ENCODE data around the gene KCNQ1. TPM values are rescaled to one million over a fixed set of nuclear protein-coding genes. Genes with fewer than 3 reads are reported as not detected.

The KCNQ1 gene
- polyA plus RNA-seq, 1 donor from 2014 or later = not detected

DNA sequence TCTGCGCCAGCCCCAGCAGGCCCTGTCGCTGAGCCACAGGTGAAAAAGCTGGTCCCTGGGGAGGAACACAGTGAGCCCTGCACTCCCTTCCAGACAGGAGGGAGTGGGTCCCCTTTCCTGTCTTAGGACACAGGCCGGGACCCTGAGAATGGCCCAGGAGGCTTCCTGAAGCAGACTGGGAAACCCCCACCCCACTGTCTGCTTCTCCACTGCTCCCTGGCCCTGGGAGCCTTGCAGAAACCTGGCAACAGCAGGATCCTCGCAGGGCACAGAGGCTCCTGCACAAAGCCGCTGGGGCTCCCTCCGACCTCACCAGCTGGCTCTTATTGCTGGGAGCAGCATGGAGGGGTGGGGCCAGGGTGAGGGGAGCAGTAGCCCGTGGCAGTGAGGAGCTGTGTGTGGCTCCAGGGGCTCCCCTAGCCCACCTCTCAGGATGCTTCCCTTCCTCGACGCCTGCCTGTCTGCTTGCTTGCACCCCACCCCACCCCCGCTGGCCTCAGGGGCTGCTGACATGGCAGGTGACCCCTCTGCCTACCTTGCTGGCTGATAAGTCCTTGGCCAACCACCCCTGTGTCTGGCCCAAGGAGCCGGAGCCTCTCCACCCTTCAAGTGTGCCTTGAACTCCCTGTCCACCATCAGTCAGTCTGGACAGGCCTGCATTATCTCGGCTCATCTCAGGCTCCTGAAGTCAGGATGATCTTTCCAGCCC is 327.1 kb downstream of the KCNQ1 start:
- Histone ChIP-seq H3K79me2 (replicated peaks; ENCODE audit: insufficient read depth, low read length) (no peaks in the 10 kb centered on the region), H3K27me3 (ENCODE audit: insufficient read depth, low read depth, low read length) (no peaks in the 10 kb centered on the region), H3K27ac (ENCODE audit: low read length) (no peak overlapping the region), H2AFZ (ENCODE audit: low read depth, low read length) (no peak overlapping the region), H3K9me3 (ENCODE audit: low read length) (no peaks in the 10 kb centered on the region), H3K4me3 (ENCODE audit: low read length) (no peak overlapping the region), H3K36me3 (ENCODE audit: insufficient read depth, low read length) (no peaks in the 10 kb centered on the region), H4K20me1 (ENCODE audit: insufficient read depth) (no peaks in the 10 kb centered on the region), H3K9me2 (ENCODE audit: insufficient read depth, low read length) (no peaks in the 10 kb centered on the region), H3K9ac (ENCODE audit: low read length) (no peak overlapping the region), H3F3A (ENCODE audit: insufficient read depth, low read length, poor library complexity, severe bottlenecking) (no peaks in the 10 kb centered on the region), H3K4me2 (ENCODE audit: low read length) (no peak overlapping the region)
- TF ChIP-seq POLR2AphosphoS5 (IDR thresholded peaks at IDR 0.05) = no peak
- TF ChIP-seq TAF1 (IDR thresholded peaks at IDR 0.05; ENCODE audit: low read depth) = no peak
- TF ChIP-seq, protein P1, sequence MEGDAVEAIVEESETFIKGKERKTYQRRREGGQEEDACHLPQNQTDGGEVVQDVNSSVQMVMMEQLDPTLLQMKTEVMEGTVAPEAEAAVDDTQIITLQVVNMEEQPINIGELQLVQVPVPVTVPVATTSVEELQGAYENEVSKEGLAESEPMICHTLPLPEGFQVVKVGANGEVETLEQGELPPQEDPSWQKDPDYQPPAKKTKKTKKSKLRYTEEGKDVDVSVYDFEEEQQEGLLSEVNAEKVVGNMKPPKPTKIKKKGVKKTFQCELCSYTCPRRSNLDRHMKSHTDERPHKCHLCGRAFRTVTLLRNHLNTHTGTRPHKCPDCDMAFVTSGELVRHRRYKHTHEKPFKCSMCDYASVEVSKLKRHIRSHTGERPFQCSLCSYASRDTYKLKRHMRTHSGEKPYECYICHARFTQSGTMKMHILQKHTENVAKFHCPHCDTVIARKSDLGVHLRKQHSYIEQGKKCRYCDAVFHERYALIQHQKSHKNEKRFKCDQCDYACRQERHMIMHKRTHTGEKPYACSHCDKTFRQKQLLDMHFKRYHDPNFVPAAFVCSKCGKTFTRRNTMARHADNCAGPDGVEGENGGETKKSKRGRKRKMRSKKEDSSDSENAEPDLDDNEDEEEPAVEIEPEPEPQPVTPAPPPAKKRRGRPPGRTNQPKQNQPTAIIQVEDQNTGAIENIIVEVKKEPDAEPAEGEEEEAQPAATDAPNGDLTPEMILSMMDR (IDR thresholded peaks at IDR 0.05; ENCODE audit: poor library complexity, severe bottlenecking) = no peak
- no peak for TF ChIP-seq MXI1 (conservative IDR thresholded peaks at IDR 0.05; ENCODE audit: poor library complexity, severe bottlenecking)
- no peak for TF ChIP-seq SMC3 (conservative IDR thresholded peaks at IDR 0.05; ENCODE audit: poor library complexity)
- TF ChIP-seq, protein P2, sequence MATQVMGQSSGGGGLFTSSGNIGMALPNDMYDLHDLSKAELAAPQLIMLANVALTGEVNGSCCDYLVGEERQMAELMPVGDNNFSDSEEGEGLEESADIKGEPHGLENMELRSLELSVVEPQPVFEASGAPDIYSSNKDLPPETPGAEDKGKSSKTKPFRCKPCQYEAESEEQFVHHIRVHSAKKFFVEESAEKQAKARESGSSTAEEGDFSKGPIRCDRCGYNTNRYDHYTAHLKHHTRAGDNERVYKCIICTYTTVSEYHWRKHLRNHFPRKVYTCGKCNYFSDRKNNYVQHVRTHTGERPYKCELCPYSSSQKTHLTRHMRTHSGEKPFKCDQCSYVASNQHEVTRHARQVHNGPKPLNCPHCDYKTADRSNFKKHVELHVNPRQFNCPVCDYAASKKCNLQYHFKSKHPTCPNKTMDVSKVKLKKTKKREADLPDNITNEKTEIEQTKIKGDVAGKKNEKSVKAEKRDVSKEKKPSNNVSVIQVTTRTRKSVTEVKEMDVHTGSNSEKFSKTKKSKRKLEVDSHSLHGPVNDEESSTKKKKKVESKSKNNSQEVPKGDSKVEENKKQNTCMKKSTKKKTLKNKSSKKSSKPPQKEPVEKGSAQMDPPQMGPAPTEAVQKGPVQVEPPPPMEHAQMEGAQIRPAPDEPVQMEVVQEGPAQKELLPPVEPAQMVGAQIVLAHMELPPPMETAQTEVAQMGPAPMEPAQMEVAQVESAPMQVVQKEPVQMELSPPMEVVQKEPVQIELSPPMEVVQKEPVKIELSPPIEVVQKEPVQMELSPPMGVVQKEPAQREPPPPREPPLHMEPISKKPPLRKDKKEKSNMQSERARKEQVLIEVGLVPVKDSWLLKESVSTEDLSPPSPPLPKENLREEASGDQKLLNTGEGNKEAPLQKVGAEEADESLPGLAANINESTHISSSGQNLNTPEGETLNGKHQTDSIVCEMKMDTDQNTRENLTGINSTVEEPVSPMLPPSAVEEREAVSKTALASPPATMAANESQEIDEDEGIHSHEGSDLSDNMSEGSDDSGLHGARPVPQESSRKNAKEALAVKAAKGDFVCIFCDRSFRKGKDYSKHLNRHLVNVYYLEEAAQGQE (IDR thresholded peaks at IDR 0.05; ENCODE audit: borderline replicate concordance) = no peak
- no peak for TF ChIP-seq RAD21 (conservative IDR thresholded peaks at IDR 0.05)
- no peak for TF ChIP-seq EP300 (conservative IDR thresholded peaks at IDR 0.05; ENCODE audit: poor library complexity, severe bottlenecking)
- TF ChIP-seq EZH2 (IDR thresholded peaks at IDR 0.05; ENCODE audit: borderline replicate concordance, insufficient read depth, low read length, poor library complexity, severe bottlenecking) = no peak

DNA sequence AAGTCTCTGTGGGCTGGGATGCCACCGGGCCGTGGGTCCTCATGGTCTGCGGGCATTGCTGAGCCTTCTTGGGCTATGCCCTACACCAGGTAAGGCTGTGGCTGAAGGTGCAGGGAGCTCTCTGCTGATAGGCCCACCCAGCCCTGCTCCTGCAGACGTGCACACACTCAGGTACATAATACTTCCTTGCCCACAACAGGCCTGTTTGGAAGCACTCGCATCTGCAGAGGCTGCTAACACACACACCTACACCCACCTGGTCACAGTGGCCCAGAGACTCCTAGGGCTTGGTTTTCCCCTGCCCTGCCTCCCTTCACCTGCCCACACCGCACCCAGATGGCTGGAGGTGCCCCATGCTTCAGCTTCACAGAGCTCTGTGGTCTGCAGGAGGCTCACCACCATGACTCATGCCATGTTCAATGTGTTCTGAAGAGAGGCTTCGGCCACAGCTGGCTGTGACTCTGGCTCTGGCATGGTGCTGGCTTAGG is 327.8 kb downstream of the KCNQ1 start:
- no peak overlapping the region for H3K4me3 ChIP-seq (ENCODE audit: low read length)
- no peaks in the 10 kb centered on the region for H3K27me3 ChIP-seq (ENCODE audit: insufficient read depth, low read depth, low read length)
- H3K9ac ChIP-seq (ENCODE audit: low read length) = no peak overlapping the region
- no peaks in the 10 kb centered on the region for H3K79me2 ChIP-seq (replicated peaks; ENCODE audit: insufficient read depth, low read length)
- H2AFZ ChIP-seq (ENCODE audit: low read depth, low read length) = no peak overlapping the region
- H4K20me1 ChIP-seq (ENCODE audit: insufficient read depth) = no peaks in the 10 kb centered on the region
- H3K27ac ChIP-seq (ENCODE audit: low read length) = no peak overlapping the region
- H3K4me2 ChIP-seq (ENCODE audit: low read length) = no peak overlapping the region
- TF ChIP-seq RAD21 (conservative IDR thresholded peaks at IDR 0.05) (no peak), EP300 (conservative IDR thresholded peaks at IDR 0.05; ENCODE audit: poor library complexity, severe bottlenecking) (no peak), MXI1 (conservative IDR thresholded peaks at IDR 0.05; ENCODE audit: poor library complexity, severe bottlenecking) (no peak), EZH2 (IDR thresholded peaks at IDR 0.05; ENCODE audit: borderline replicate concordance, insufficient read depth, low read length, poor library complexity, severe bottlenecking) (no peak), POLR2AphosphoS5 (IDR thresholded peaks at IDR 0.05) (no peak), SMC3 (conservative IDR thresholded peaks at IDR 0.05; ENCODE audit: poor library complexity) (no peak), TAF1 (IDR thresholded peaks at IDR 0.05; ENCODE audit: low read depth) (no peak)
- TF ChIP-seq, protein P2 (IDR thresholded peaks at IDR 0.05; ENCODE audit: borderline replicate concordance) = no peak
- TF ChIP-seq, protein P1 (IDR thresholded peaks at IDR 0.05; ENCODE audit: poor library complexity, severe bottlenecking) = no peak
- H3K36me3 ChIP-seq (ENCODE audit: insufficient read depth, low read length) = no peaks in the 10 kb centered on the region
- no peaks in the 10 kb centered on the region for H3K9me3 ChIP-seq (ENCODE audit: low read length)
- H3F3A ChIP-seq (ENCODE audit: insufficient read depth, low read length, poor library complexity, severe bottlenecking) = no peaks in the 10 kb centered on the region
- H3K9me2 ChIP-seq (ENCODE audit: insufficient read depth, low read length) = no peaks in the 10 kb centered on the region

Data from neural cell (in vitro differentiated cells).